CD4-positive, alpha-beta T cell treated with Interleukin-12 subunit alpha and Interleukin-12 subunit beta, for 1 hour (primary cell): ENCODE data around the gene SLMAP.
"Not testable (repeated sequence)": the region's sequence is repeated elsewhere in the genome, so short reads cannot be mapped to it uniquely, and the experiment has no call there.

Experiments
- DNase-seq: peaks from one replicate; pipeline ENCODE4 v3.0.0-alpha.2; 2020

SLMAP gene

DNA sequence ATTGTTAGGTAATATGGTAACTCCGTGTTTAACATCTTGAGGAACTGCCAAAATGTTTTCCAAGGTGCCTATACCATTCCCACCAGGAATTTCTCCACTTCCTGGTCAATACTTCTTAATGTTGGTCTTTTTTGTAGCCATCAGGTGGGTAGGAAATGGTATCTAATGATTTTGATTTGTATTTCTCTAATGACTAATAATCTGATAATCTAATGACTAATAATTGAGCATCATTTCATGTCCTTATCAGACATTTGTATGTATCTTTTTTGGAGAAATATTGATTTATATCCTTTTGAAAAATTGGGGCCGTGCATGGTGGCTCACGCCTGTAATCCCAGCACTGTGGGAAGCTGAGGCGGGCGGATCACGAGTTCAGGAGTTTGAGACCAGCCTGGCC lies 38.8 kb downstream of the SLMAP start:
- no peak for DNase-seq

DNA sequence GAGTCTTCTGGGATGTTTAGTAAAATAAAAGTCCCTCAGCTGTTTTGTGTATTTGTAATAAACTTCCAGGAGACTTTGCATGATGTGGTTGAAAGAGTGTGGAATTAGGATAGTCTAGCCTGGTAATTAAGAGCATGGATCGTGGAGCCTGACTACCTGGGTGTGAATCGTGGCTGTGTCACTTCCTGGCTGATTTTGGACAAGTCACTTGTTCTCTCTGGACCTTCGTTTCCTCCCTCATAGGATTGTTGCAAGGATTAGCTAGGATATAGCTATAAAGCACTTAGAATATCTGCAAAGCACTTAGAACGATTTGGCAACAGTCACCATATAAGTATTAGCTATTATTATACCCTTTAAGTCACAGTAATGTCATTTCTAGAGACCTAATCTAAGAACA lies 40.2 kb downstream of the SLMAP start:
- DNase-seq, result no peak

DNA sequence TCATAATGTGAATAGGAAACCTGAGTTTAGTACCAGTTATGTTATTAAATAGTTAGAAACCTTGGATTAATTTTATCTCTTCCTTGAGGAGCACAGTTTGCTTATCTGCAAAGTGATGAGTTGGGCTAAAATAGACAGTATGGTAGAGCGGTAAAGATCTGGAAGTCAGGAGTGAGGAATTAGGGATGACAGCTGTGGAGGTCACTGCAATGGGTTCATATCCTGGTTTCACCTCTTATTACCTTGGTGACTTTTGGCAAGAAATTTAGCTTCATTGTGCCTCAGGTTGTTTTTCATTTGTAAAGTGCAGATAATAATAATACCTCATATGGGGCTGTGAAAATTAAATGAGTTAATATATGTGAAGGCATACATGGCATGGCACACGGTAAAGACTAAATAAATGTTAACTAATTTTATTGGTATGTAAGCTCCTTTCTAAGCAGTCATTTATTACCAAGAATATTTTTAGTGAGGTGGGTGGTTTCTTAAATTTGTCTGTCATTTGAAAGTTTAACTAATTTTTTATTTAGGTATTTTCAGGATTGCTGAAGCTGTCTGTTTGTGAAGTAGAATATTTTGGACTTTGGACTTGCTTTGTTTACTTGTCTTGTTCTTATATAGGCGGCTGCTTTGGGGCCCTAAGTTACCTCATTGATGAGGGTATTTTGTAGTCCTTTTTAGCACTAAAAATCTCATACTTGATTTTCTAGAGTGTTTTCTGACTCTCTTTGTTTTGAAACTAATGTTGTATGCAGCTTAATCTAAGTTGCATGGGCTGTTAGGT lies 41.8 kb downstream of the SLMAP start:
- DNase-seq, result no peak

DNA sequence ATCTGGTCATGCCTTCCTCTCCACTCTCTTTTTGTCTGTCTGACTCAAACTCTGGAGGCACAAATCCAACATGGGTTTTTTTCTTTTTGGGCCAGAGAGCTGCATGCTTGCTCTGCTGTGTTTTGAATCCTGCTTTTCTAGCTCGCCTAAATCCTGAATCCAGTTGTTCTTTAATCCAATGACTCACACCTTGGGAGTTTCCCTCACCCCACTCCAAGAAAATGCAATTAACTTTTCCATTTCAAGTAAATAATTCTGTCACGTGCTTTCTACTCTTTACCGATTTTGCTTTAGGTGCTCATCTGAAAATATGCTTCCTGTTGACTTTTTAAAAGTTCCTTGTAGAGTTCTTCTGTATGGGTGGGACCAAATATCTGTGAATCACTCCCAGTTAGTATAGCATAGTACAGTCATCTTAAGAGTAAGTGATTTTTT lies 47.6 kb downstream of the SLMAP start:
- DNase-seq, result peak; percentile 11

DNA sequence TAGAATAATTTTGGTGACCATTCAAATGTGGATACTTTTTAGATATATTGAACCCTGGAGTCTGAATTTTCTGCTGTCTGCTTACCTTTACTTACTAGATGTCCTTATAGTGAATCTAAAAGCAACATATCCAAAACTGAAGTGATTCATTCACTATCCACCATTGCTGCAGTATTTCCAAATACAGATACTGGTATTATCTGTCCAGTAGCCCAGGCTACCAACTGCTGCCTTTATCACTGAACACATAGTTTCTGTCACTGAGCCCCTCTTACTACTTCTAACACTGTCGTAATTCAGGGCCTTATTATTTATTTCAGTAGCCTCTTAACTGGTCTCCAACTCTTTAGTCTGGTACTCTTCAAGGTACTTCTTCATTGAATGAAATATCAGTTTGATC lies 49.2 kb downstream of the SLMAP start:
- no peak for DNase-seq

DNA sequence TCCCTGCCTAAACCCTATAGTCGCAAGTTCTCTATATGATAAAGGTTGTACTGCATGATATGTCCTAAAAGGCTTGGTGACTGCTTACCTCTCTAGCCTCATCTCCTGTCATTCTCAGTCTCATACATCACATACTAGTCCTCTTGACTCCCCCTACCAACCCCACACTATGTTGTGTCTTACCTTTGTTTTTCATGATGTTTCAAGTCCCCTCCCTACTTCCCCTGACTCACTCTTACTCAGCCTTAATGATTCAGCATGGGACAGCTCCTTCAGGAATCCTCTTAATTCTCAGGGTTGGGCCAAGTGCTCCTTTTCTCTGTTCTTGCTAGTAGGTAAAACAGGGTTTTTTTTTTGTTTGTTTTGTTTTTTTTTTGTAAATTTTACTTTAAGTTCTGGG lies 49.6 kb downstream of the SLMAP start:
- no peak for DNase-seq

DNA sequence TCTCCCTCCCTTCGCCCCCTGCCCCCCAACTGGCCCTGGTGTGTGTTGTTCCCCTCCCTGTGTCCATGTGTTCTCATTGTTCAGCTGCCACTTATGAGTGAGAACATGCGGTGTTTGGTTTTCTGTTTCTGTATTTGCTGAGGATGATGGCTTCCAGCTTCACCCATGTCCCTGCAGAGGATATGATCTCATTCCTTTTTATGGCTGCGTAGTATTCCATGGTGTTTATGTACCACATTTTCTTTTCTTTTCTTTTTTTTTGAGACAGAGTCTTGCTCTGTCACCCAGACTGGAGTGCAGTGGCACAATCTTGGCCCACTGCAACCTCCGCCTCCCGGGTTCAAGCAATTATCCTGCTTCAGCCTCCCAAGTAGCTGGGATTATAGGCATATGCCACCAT lies 50.1 kb downstream of the SLMAP start:
- DNase-seq, result not testable (repeated sequence)

DNA sequence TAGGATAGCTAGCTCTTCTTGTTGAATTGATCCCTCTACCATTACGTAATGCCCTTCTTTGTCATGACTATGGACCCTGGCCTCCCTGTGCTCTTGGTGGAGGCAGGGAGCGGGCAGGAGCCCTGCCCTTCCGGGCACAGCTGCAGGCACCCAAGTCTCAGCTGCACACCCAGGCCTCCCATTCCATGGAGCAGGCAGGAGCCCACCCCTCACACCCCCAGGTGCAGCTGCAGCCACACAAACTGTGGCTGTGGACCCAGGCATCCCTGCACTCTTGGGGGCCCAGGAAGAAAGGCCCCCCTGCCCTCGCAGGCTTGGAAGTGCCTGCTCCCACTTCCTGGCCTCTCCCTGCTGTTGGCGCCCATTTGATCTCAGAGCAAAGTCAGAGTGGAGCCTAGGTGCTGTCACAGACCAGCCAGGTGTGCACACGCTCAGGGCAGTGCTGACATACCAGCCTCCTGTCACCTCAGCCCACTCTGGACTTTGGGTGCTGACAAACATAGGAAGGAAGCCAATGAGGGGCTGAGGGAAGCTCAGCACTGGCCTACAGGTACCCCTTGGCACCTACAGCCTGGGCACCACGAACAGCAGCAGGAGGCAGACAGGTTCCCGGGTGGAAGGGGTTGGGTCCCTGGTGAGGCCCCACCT lies 53.0 kb downstream of the SLMAP start:
- DNase-seq, result no peak

DNA sequence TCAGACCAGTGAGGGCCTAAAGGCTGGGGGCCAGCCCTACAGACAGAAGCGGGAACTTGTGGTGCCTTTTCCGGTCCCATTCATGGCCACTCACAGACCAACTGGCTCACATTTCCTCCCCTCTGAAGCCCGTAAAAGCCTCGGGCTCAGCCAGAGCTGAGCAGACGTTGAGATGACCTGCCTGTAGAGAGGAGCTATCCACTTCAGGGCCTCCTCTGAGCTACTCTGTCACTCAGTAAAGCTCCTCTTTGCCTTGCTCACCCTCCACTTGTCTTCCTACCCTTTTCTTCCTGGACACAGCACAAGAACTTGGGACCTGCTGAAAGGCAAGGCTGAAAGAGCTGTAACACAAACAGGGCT lies 53.5 kb downstream of the SLMAP start:
- no peak for DNase-seq

DNA sequence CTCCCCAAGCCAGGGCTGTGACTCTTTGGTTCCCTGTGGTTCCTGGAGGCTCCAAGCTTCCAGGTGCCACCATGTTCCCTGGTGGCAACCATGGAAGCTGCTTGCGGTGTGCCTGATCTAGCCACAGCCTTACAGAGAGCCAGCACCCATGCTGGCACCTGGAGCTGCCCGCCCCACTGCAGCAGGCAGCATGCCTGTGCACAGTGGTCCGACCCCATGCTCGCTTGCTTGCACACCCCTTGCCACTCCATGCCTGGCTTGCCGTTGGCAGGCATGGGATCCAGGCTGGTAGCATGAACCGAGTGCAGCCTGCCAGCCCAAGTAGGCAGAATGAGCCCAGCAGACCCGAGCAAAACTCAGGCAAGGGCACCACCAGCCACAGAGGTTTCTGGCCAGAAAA lies 53.9 kb downstream of the SLMAP start:
- no peak for DNase-seq

DNA sequence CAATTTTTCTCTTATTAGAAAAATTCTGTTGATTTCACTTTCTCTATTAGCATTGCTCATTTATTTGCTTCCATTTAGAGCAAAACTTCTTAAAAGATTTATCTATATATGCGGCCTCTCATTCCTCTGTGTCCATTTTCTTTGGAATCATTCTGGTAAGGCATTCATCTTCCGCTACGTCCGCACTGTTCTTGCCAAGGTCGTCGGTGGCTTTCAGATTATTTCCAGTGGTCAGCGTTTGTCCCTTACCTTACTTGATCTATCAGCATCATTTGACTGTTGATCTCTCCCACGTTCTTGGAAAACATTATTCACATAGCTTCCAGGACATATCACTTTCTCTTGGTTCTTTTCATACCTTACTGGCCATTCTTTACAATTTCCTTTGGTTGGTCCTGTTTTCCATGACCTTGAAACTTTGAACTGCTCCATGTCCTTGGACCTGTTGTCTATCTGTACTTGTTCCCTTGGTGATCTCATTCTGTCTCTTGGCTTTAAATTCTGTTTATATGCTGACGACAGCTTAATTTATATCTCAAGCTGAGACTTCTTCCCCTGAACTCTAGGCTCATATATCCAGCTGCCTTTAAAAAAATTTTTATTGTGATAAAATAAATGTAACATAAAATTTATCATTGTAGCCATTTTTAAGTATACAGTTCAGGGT lies 54.5 kb downstream of the SLMAP start:
- DNase-seq, result no peak

DNA sequence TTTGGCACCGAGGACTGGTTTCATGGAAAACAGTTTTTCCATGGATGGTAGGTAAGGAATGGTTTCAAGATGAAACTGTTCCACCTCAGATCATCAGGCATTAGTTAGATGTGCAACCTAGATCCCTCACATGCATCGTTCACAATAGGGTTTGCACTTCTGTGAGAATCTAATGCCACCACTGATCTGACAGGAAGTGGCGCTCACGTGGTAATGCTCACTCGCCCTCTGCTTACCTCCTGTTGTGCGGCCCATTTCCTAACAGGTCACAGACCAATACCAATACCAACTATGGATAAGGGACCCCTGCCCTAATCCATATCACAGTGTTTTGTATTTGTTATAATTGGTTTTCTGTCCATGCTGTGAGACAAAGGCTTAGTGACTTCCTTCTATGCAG lies 58.9 kb downstream of the SLMAP start:
- DNase-seq, result peak; percentile 54

DNA sequence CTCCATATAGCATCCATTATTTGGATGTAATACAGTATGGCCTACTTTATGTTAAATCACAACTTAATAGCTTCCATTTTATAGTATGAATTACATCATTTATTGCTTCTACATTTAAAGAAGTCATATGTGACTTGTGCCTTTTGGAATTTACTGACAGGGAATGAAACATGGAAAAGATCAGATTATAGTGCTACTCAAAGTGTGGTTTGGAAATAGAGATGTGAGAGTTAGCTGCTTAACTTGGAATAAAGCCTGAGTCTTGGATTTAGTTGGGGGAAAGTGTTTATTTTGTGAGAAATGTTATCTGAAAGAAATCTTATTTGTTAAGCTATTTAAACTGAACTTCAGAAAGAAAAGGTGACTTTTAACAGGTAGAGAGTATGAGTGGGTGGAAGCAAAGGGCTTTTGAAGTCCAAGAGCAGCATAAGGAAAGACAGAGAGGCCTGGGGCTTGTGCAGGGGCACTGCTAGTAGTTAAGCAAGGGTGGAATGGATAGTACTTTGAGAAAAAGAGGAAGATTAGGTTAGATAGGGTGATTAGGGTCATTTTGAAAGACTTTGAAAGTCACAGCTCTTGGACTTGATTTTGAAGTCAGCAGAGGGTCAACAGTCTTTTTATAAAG lies 60.5 kb downstream of the SLMAP start:
- DNase-seq, result no peak

DNA sequence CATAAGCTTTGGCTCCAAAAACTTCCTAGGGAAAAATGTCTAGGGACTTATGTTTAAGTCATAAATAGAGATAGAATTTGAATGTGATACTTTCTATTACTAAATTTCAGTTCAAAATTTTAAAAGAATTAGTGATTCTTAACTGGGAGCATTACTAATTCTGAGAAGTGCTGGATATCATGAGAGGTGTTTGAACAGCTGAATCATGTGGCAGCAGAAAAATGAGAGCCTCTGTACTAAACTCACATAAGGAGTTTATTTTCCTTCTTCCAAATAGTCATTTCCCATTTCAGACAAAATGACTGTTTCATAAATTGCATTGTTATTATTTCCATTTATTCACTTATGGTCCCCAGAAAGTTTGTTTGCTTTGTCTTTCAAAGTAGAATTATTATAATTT lies 62.7 kb downstream of the SLMAP start:
- DNase-seq, result no peak

DNA sequence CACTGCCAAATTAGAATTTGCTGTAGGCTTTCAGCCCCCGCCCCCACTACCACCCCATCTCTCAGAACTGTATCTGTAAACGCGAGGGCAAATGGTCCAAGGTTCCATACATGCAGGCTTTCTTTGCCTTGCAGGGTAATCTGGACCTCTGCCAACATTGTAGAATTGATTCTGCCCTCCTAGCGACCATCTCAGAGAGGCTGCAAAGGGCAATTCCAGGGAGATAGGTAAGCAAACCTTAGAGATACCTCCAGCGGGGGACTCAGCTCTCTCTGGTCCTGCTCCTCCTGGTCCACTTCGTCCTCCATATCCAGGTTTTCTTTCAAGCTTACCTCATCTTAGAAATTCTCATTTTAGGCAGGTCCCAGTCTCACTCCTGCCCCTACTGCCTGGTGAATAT lies 64.4 kb downstream of the SLMAP start:
- no peak for DNase-seq

DNA sequence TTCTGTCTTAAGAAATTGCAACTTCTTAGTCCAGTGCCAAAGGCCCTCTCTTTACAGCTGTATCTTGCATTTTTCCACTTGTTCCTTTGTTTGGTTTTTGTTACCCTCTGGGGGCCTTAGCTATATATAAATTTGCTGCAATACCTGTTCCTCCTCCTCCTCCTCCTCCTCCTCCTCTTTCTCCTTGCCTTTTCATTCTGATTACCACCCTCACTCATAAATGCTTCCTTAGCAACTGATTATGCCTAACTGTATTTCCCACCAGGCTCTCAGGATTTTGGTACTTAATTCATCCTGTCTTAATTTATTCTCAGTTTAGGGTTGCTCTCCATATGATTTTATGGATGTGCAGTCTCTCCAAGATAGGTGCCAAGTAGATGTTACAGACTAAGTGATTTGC lies 65.7 kb downstream of the SLMAP start:
- DNase-seq, result no peak

DNA sequence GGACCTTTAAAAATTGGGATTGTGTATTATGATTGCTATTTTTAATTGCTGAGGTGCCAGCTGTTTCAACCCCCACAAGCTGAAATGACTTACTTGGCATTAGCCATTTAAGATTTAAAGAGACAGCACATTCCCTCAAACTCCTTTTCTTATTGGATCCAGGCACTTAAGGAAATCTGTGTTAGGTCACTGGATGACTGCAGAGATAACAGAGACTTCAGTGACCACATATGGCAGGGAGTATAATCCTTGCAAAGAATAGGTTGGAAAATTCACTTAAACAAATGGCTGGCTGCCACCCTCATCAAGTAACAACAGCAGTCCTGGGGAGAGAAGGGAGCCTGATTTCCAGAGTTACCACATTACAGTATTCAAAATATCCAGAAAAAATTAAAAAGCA lies 66.6 kb downstream of the SLMAP start:
- DNase-seq, result no peak

DNA sequence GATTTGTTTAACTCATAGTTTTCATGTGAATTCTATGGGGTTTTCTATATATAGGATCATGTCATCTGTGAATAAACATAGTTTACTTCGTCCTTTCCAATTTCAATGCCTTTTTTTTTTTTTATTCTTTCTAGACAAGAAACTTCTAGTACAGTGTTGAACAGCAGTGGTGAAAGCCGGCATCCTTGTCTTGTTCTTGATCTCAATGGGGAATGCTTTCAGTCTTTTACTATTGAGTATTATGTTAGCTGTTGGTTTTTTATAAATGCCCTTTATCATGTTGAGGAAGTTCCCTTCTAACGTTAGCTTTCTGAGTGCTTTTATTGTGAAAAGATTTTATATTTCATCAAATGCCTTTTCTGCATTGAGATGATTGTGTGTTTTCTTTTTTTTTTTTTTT lies 69.0 kb downstream of the SLMAP start:
- no peak for DNase-seq

DNA sequence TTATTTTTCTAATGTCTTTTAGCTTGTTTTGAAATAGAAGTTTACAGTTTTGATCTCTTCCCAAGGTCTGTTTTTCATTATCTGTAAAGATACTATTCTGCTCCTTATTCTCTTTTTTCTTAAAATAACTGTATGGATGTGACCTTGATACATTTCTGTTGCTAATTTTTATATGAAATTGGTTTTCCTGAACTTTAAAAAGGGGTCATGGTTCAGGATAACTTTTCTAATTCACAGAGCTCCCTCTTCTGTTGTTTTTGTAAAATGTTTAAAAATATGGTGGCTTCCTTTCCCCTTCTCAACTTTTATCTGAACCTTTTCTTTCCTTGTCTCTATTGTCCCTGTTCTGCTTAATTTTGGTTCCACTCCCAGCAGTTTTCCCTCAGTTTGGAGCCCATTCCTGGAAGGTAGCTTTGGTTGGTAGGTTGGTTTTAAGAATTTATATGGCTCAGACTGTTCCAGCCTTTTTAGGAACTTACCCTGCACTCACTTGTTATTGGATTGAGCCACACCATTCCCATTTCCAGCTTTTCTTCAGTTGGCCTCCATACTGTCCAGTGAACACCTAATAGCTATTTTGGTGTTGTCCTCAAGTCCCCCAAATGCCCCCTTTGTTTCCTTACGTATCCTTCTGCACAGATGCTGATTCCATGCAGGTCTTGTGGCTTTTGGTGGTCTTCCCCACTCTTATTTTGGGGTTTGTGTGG lies 70.3 kb downstream of the SLMAP start:
- DNase-seq, result peak; percentile 5

DNA sequence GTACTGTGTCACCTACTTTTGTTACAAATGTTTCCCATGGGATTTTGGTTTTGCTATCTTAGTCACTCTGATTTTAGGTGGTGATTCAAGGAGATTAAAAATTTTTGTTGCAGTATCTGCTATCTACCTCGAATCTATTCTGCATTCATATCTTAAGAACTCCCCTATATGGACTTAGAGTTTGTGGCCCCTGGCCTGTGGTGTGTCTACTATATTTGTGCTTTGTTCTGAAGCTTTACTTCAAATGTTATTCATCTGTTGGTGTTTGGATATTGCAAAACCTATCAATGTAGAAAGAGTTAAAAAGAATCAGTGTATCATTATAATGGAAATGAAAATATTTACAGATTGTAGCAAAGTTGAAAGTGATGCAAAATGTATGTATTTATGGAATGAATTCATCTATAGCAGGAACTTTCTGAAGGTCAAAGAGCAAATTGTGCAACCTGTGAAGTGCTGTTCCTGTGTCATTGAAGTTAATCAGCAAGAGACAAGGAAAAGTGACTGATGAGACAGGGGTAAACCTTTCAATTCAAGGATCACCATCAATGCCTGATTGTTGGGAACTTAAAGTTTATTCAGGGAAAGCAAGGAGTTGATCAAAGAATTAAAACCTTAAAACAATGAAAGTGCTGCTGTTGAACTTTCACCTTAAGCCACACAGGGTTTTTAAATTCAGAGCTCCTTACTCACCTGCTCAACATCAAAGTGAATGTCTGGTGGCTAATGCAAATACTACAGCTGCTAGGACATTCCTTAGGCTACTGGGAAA lies 71.0 kb downstream of the SLMAP start:
- DNase-seq, result no peak

DNA sequence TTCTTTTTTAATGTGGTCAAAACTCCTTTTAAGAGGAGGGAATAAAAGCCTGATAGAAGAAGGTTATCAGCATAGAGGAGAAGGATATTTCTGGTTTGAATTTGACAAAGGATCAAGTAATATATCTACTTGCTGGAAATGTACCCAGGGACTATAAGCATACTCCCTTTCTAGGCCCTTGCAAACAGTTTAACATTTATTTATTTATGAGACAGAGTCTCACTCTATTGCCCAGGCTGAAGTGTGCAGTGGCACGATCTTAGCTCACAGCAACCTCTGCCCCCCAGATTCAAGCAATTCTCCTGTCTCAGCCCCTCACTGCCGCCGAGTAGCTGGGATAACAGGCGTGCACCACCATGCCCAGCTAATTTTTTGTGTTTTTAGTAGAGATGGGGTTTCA lies 71.6 kb downstream of the SLMAP start:
- DNase-seq, result no peak

DNA sequence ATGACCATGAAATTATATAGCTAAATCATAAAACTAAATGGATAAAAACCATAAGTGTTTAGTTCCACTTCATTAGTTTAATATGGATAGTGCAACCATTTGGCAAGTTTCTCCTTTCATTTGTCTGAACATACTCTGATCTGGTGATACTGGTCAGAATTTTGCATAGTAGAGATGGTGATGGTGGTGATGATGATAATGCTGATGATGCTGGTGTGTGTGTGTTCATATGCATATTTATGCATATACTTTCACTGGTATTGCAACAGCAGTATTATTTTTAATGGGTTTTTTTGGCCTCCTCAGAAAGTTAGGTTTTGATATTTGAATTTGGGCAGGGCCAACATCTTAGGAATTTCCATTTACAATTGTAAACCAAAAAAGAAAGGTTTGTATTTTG lies 76.4 kb downstream of the SLMAP start:
- no peak for DNase-seq
